ENCODE measurements around the gene SORCS3.

Gene SORCS3

GRCh38 chr10:105284476-105285215 lies 643.6 kb downstream of the SORCS3 start:
- DNase-seq, result no peak

GRCh38 chr10:105288026-105288425 lies 646.9 kb downstream of the SORCS3 start:
- DNase-seq, result no peak

- DNase-seq, result no peak
These were observed 647.5 kb downstream of the SORCS3 start for GRCh38 chr10:105288613-105289012.

GRCh38 chr10:105291571-105291970 lies 650.5 kb downstream of the SORCS3 start:
- DNase-seq, result no peak

- no peak for DNase-seq
These were observed 651.1 kb downstream of the SORCS3 start for GRCh38 chr10:105292236-105292635.

Measured in hematopoietic multipotent progenitor cell treated with erythropoietin and hydrocortisone succinate and interleukin-3 and kit ligand, for 6 days (in vitro differentiated cells).